ENCODE results near the gene FRMPD4.

DNA sequence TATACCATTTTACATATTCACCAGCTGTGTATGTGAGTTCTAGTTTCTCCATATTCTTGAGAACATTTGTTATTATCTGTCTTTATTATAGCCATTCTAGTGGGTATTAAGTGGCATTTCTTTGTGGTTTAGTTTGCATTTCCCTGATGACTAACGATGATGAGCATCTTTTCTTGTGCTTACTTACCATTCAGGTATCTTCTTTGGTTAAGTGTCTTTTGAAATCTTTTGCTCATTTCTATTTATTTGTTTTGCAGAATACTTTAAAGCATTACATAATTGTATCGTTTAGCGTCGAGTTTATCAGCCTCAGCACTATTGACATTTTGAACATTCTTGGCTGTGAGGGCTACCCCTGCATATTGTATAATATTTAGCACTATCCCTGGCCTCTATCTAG, 85.4 kb downstream of the FRMPD4 start:
- TF ChIP-seq, protein P1, sequence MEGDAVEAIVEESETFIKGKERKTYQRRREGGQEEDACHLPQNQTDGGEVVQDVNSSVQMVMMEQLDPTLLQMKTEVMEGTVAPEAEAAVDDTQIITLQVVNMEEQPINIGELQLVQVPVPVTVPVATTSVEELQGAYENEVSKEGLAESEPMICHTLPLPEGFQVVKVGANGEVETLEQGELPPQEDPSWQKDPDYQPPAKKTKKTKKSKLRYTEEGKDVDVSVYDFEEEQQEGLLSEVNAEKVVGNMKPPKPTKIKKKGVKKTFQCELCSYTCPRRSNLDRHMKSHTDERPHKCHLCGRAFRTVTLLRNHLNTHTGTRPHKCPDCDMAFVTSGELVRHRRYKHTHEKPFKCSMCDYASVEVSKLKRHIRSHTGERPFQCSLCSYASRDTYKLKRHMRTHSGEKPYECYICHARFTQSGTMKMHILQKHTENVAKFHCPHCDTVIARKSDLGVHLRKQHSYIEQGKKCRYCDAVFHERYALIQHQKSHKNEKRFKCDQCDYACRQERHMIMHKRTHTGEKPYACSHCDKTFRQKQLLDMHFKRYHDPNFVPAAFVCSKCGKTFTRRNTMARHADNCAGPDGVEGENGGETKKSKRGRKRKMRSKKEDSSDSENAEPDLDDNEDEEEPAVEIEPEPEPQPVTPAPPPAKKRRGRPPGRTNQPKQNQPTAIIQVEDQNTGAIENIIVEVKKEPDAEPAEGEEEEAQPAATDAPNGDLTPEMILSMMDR (IDR thresholded peaks at IDR 0.05), result no peak
- no peak for TF ChIP-seq POLR2A (IDR thresholded peaks at IDR 0.05)

Measured in lower leg skin (tissue), 3 donors.